ENCODE measurements around the gene CEP295NL. TPM values are rescaled to one million over a fixed set of nuclear protein-coding genes. Genes with fewer than 3 reads are reported as not detected.

Gene CEP295NL
- total RNA-seq, 1 experiment from 2014 or later, result 1.9 TPM

- TF ChIP-seq ELF1 (IDR thresholded peaks at IDR 0.05; ENCODE audit: borderline replicate concordance, low read depth) (no peak), ATF3 (IDR thresholded peaks at IDR 0.05) (no peak), RAD21 (IDR thresholded peaks at IDR 0.05; ENCODE audit: low read depth) (no peak), SIN3A (IDR thresholded peaks at IDR 0.05; ENCODE audit: low read depth) (no peak), POLR2A (IDR thresholded peaks at IDR 0.05; ENCODE audit: borderline replicate concordance, extremely low read depth, insufficient read depth, insufficient read length) (no peak), EGR1 (IDR thresholded peaks at IDR 0.05; ENCODE audit: low read depth) (no peak), ZBTB33 (IDR thresholded peaks at IDR 0.05; ENCODE audit: extremely low read depth, insufficient replicate concordance, low read length) (no peak), POLR2AphosphoS5 (IDR thresholded peaks at IDR 0.05; ENCODE audit: low read depth, low read length) (no peak), EZH2phosphoT487 (IDR thresholded peaks at IDR 0.05; ENCODE audit: borderline replicate concordance) (no peak)
- intact Hi-C loops (cut with micrococcal nuclease), result no loop called here
- Histone ChIP-seq H3K9me2 (ENCODE audit: insufficient read depth) (no peaks in the 10 kb centered on the region), H3K27me3 (ENCODE audit: insufficient read depth, low read length) (no peaks in the 10 kb centered on the region), H3K27ac (ENCODE audit: low read depth, low read length) (no peak overlapping the region), H3K36me3 (ENCODE audit: control insufficient read depth in 1 of 2, insufficient read depth in 2 of 2, low read length in 2 of 2) (no peaks in the 10 kb centered on the region), H4K20me1 (ENCODE audit: insufficient read depth) (no peaks in the 10 kb centered on the region), H3K9ac (ENCODE audit: low read length) (no peak overlapping the region), H2AFZ (ENCODE audit: low read depth, low read length, poor library complexity, severe bottlenecking) (no peak overlapping the region), H3K4me3 (replicated peaks in 1 of 2; ENCODE audit: low read depth in 1 of 2, low read length in 2 of 2) (no peak overlapping the region), H3K9me3 (ENCODE audit: control insufficient read depth in 1 of 2, insufficient read depth in 1 of 2, low read depth in 1 of 2, low read length in 2 of 2) (no peaks in the 10 kb centered on the region), H3K4me1 (ENCODE audit: control insufficient read depth in 1 of 2, insufficient read depth in 2 of 2, low read length in 2 of 2) (peaks cover 0 to 11% of the 10 kb centered on the region in 2 experiments; a peak in 2 of 4 replicates), H3K79me2 (ENCODE audit: insufficient read depth, low read length) (peaks cover 6% of the 10 kb centered on the region; the same call in 1 of the 2 replicates), H3K4me2 (ENCODE audit: low read length) (no peak overlapping the region)
- no TSS peak for BruUV-seq (replicated peaks)
- ChIA-PET RAD21 (ENCODE audit: low non-redundant PET in 1 of 2, low total read pairs in 2 of 2, uncharacterized antibody in 2 of 2, unreplicated experiment in 2 of 2) (no interaction called here), CTCF (no interaction called here), POLR2A (no interaction called here)
- DNase-seq (ENCODE audit: low read depth, low spot score) (no peak), ATAC-seq (no peak)
Observed at GRCh38 chr17:78895322-78895721, 7.7 kb downstream of the CEP295NL start.

Measured in HCT116 (cell line).